Measurements from ENCODE around the gene OSTN. TPM values are rescaled to one million over a fixed set of nuclear protein-coding genes. Genes with fewer than 3 reads are reported as not detected.
"Not testable (repeated sequence)": the region's sequence is repeated elsewhere in the genome, so short reads cannot be mapped to it uniquely, and the experiment has no call there.

The OSTN gene
- total RNA-seq, 2 experiments from 2014 or later, result not detected

- CTCF ChIA-PET, result no interaction called here
- POLR2A ChIA-PET, result no interaction called here
These were observed 28.5 kb downstream of the OSTN start for GRCh38 chr3:191227541-191227940.

GRCh38 chr3:191234216-191234615 lies 35.2 kb downstream of the OSTN start:
- ChIA-PET POLR2A (no interaction called here), CTCF (no interaction called here)

GRCh38 chr3:191235331-191236314 lies 36.6 kb downstream of the OSTN start:
- CTCF ChIA-PET, result no interaction called here
- POLR2A ChIA-PET, result no interaction called here

- POLR2A ChIA-PET, result no interaction called here
- CTCF ChIA-PET, result no interaction called here
These were observed 37.6 kb downstream of the OSTN start for GRCh38 chr3:191236646-191237045.

GRCh38 chr3:191237047-191237882 lies 38.2 kb downstream of the OSTN start:
- POLR2A ChIA-PET, result no interaction called here

GRCh38 chr3:191238321-191238817 lies 39.3 kb downstream of the OSTN start:
- CTCF ChIA-PET, result no interaction called here
- POLR2A ChIA-PET, result no interaction called here

More at GRCh38 chr3:191237047-191237882, 38.2 kb downstream of the OSTN start:
- CTCF ChIA-PET, result no interaction called here

GRCh38 chr3:191239407-191240031 lies 40.5 kb downstream of the OSTN start:
- CTCF ChIA-PET, result no interaction called here
- POLR2A ChIA-PET, result no interaction called here

GRCh38 chr3:191240486-191240885 lies 41.4 kb downstream of the OSTN start:
- CTCF ChIA-PET, result no interaction called here
- POLR2A ChIA-PET, result no interaction called here

GRCh38 chr3:191244242-191244867 lies 45.3 kb downstream of the OSTN start:
- CTCF ChIA-PET, result no interaction called here
- POLR2A ChIA-PET, result no interaction called here

GRCh38 chr3:191246034-191246433 lies 47.0 kb downstream of the OSTN start:
- CTCF ChIA-PET, POLR2A ChIA-PET: not testable (repeated sequence)

GRCh38 chr3:191246630-191247029 lies 47.6 kb downstream of the OSTN start:
- ChIA-PET POLR2A (no interaction called here), CTCF (no interaction called here)

GRCh38 chr3:191253089-191253799 lies 54.2 kb downstream of the OSTN start:
- CTCF ChIA-PET, result no interaction called here

GRCh38 chr3:191254098-191254873 lies 55.2 kb downstream of the OSTN start:
- POLR2A ChIA-PET, result no interaction called here
- CTCF ChIA-PET, result no interaction called here

More at GRCh38 chr3:191253089-191253799, 54.2 kb downstream of the OSTN start:
- POLR2A ChIA-PET, result no interaction called here

- POLR2A ChIA-PET, result no interaction called here
- CTCF ChIA-PET, result no interaction called here
These were observed 56.1 kb downstream of the OSTN start for GRCh38 chr3:191255156-191255555.

GRCh38 chr3:191256405-191256804 lies 57.4 kb downstream of the OSTN start:
- ChIA-PET POLR2A (no interaction called here), CTCF (no interaction called here)

- ChIA-PET CTCF (no interaction called here), POLR2A (no interaction called here)
These were observed 58.2 kb downstream of the OSTN start for GRCh38 chr3:191257286-191257685.

- ChIA-PET CTCF (interaction anchor here (0.6 kb wide), 1 partner anchor 751 kb away, joined by 3 read pairs; no protein-coding TSS in a partner anchor), POLR2A (no interaction called here)
These were observed 60.4 kb downstream of the OSTN start for GRCh38 chr3:191259486-191259885.

GRCh38 chr3:191260431-191261303 lies 61.6 kb downstream of the OSTN start:
- ChIA-PET CTCF (no interaction called here), POLR2A (no interaction called here)
